Thoracic aorta (tissue), 2 donors: ENCODE data around the gene SUGP2. TPM values are rescaled to one million over a fixed set of nuclear protein-coding genes. Genes with fewer than 3 reads are reported as not detected.

Experiments
- ATAC-seq: fragments of 150-250 bp; one replicate; pipeline ENCODE4 v1.8.0; 2017; ENCODE audit warnings: low read depth; ENCODE audit not compliant: insufficient number of reproducible peaks, low FRiP score
- DNase-seq: peaks from one replicate; pipeline ENCODE4 v3.0.0-alpha.2; 2020; ENCODE audit warnings: low spot score
- H3K27ac ChIP-seq, 2 donors: fragments of 200-600 bp; sonication (generic); 1 replicate in 1 of 2; 2 replicates in 1 of 2; pipeline ENCODE4 v1.5.1; 2016; ENCODE audit warnings: mild to moderate bottlenecking in 2 of 2, moderate library complexity in 2 of 2
- H3K27me3 ChIP-seq: fragments of 200-600 bp; sonication (generic); replicated peaks from 2 replicates; pipeline ENCODE4 v1.6.0; 2016; ENCODE audit warnings: mild to moderate bottlenecking; ENCODE audit not compliant: insufficient read depth
- H3K36me3 ChIP-seq: fragments of 200-600 bp; sonication (generic); one replicate; pipeline ENCODE4 v1.5.1; 2016
- H3K4me1 ChIP-seq, 2 donors: fragments of 200-600 bp; sonication (generic); 1 replicate in 1 of 2; 2 replicates in 1 of 2; pipeline versions ENCODE4 v1.5.1 to v1.6.0; 2016; ENCODE audit warnings: low read depth in 2 of 2, mild to moderate bottlenecking in 1 of 2; ENCODE audit not compliant: control insufficient read depth in 1 of 2
- H3K4me3 ChIP-seq: fragments of 200-600 bp; sonication (generic); 2 replicates; pipeline ENCODE4 v1.5.1; 2016; ENCODE audit warnings: mild to moderate bottlenecking
- H3K9me3 ChIP-seq: fragments of 200-600 bp; sonication (generic); 2 replicates; pipeline ENCODE4 v1.5.1; 2016
- CTCF ChIP-seq: fragments of 200-600 bp; sonication (generic); IDR thresholded peaks from one replicate; pipeline ENCODE4 v1.5.1; 2019; ENCODE audit warnings: antibody characterized with exemption
- total RNA-seq, 2 donors: library from RNA; depleted of rRNA; stranded (reverse); fragments of >200 nt; gene quantifications; one replicate each; pipeline versions ENCODE4 v1.1.0 to v1.2.3, GENCODE V29; 2016

The SUGP2 gene
- total RNA-seq, 2 donors from 2014 or later, result 42.6 to 57.5 TPM

GRCh38 chr19:19050731-19051130 is 17.4 kb upstream of the SUGP2 start:
- Histone ChIP-seq H3K36me3 (peaks cover 18% of the 10 kb centered on the region), H3K4me3 (no peak overlapping the region), H3K4me1 (no peaks in the 10 kb centered on the region), H3K27me3 (no peaks in the 10 kb centered on the region), H3K9me3 (no peaks in the 10 kb centered on the region), H3K27ac (no peak overlapping the region)
- no peak for ATAC-seq
- DNase-seq, result no peak
- no peak for TF ChIP-seq CTCF

GRCh38 chr19:19050104-19050503 is 16.8 kb upstream of the SUGP2 start:
- Histone ChIP-seq H3K27ac (no peak overlapping the region), H3K4me1 (no peaks in the 10 kb centered on the region), H3K27me3 (no peaks in the 10 kb centered on the region), H3K36me3 (peaks cover 18% of the 10 kb centered on the region), H3K4me3 (no peak overlapping the region), H3K9me3 (no peaks in the 10 kb centered on the region)
- ATAC-seq (no peak), DNase-seq (no peak)
- no peak for TF ChIP-seq CTCF

- peaks cover 20% of the 10 kb centered on the region for H3K36me3 ChIP-seq
- DNase-seq, result no peak
- no peak for ATAC-seq
- H3K27me3 ChIP-seq, result no peaks in the 10 kb centered on the region
- H3K9me3 ChIP-seq, result no peaks in the 10 kb centered on the region
- H3K4me1 ChIP-seq, result no peaks in the 10 kb centered on the region
- no peak overlapping the region for H3K27ac ChIP-seq
- no peak overlapping the region for H3K4me3 ChIP-seq
- TF ChIP-seq CTCF, result no peak
Observed at GRCh38 chr19:19049406-19049805, 16.1 kb upstream of the SUGP2 start.

- ATAC-seq (no peak), DNase-seq (no peak)
- peaks cover 12% of the 10 kb centered on the region for H3K36me3 ChIP-seq
- no peak for TF ChIP-seq CTCF
- H3K27ac ChIP-seq, result no peak overlapping the region
- no peak overlapping the region for H3K4me3 ChIP-seq
- no peaks in the 10 kb centered on the region for H3K9me3 ChIP-seq
- H3K27me3 ChIP-seq, result no peaks in the 10 kb centered on the region
- H3K4me1 ChIP-seq, result peaks cover 3 to 7% of the 10 kb centered on the region in 2 donors
Observed at GRCh38 chr19:19043881-19044280, 10.6 kb upstream of the SUGP2 start.

GRCh38 chr19:19043481-19043880 is 10.2 kb upstream of the SUGP2 start:
- Histone ChIP-seq H3K9me3 (no peaks in the 10 kb centered on the region), H3K4me3 (no peak overlapping the region), H3K27me3 (no peaks in the 10 kb centered on the region), H3K27ac (no peak overlapping the region), H3K4me1 (peaks cover 3 to 7% of the 10 kb centered on the region in 2 donors), H3K36me3 (peaks cover 12% of the 10 kb centered on the region)
- no peak for TF ChIP-seq CTCF
- DNase-seq (no peak), ATAC-seq (no peak)
